BJ (cell line): ENCODE measurements around the gene ARID3B. TPM values are rescaled to one million over a fixed set of nuclear protein-coding genes. Genes with fewer than 3 reads are reported as not detected.

ENCODE experiments used
- CTCF ChIA-PET: fragments of 350-600 bp; formaldehyde crosslinking; extraction: SDS; loops from one replicate; lab custom pipeline; 2021; ENCODE audit warnings: antibody characterized with exemption, inconsistent platforms; lab: Yijun Ruan, JAX
- POLR2A ChIA-PET: fragments of 300-600 bp; sonication (Branson Sonifier 250); formaldehyde crosslinking; extraction: SDS; loops from one replicate; lab custom pipeline; 2021; ENCODE audit warnings: antibody characterized with exemption; lab: Charles Lee
- DNase-seq: peaks from one replicate; pipeline ENCODE4 v3.0.0-alpha.2; 2011; ENCODE audit warnings: low read depth
- H3K27me3 ChIP-seq: 2 replicates; pipeline ENCODE4 v1.6.0; 2011; ENCODE audit warnings: low read length; ENCODE audit not compliant: control insufficient read depth, insufficient read depth
- H3K36me3 ChIP-seq: 2 replicates; pipeline ENCODE4 v1.5.1; 2011; ENCODE audit warnings: low read length; ENCODE audit not compliant: control insufficient read depth, insufficient read depth
- H3K4me3 ChIP-seq: 2 replicates; pipeline ENCODE4 v1.5.1; 2011; ENCODE audit warnings: low read depth, mild to moderate bottlenecking, control low read depth, low read length
- CTCF ChIP-seq: IDR thresholded peaks from 2 replicates; pipeline ENCODE4 v1.5.1; 2011; ENCODE audit warnings: low read depth, mild to moderate bottlenecking, control low read depth, inconsistent platforms, low read length, moderate library complexity; ENCODE audit not compliant: insufficient read depth
- polyA plus RNA-seq: library from polyadenylated mRNA; depleted of rRNA; stranded (reverse); fragments of >200 nt; gene quantifications from 2 replicates; pipeline ENCODE4 v1.2.3, GENCODE V29; 2011

ARID3B gene
- polyA plus RNA-seq, 1 experiment = 1.5 TPM

- CTCF ChIA-PET = interaction anchor here (1.1 kb wide), 1 partner anchor 13 kb away, joined by 5 read pairs; no protein-coding TSS in a partner anchor
- no peak overlapping the region for H3K4me3 ChIP-seq
- TF ChIP-seq CTCF = no peak
- POLR2A ChIA-PET = no interaction called here
- DNase-seq = no peak
- no peaks in the 10 kb centered on the region for H3K36me3 ChIP-seq
- no peaks in the 10 kb centered on the region for H3K27me3 ChIP-seq
Measured at GRCh38 chr15:74502301-74502700, 38.7 kb upstream of the ARID3B start.

DNA sequence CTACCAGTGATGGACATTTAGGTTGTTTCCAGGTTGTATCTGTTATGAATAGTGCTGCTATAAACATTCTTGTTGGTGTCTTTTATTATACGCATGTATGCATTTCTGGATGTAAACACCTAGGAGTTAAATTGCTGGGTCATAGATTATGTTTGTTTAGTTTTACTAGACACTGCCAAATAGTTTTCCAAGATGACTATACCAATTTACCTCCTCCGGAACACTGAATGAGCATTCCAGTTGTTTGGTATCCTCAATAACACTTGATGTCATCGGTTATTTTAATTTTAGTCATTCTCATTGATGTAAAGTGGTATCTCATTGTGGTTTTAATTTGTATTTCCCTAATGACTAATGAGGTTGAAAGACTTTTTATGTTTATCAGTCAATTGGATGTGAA lies 36.6 kb upstream of the ARID3B start:
- Histone ChIP-seq H3K36me3 (no peaks in the 10 kb centered on the region), H3K4me3 (no peak overlapping the region), H3K27me3 (no peaks in the 10 kb centered on the region)
- no peak for DNase-seq
- CTCF ChIA-PET = no interaction called here
- POLR2A ChIA-PET = no interaction called here
- no peak for TF ChIP-seq CTCF

GRCh38 chr15:74504836-74505235 lies 36.2 kb upstream of the ARID3B start:
- DNase-seq = no peak
- CTCF ChIA-PET = no interaction called here
- POLR2A ChIA-PET = no interaction called here

GRCh38 chr15:74505837-74506514 lies 35.0 kb upstream of the ARID3B start:
- no peak for TF ChIP-seq CTCF
- no peaks in the 10 kb centered on the region for H3K27me3 ChIP-seq
- CTCF ChIA-PET = interaction anchor here (1.1 kb wide), 1 partner anchor 10 kb away, joined by 3 read pairs; no protein-coding TSS in a partner anchor
- no peaks in the 10 kb centered on the region for H3K36me3 ChIP-seq
- POLR2A ChIA-PET = no interaction called here
- DNase-seq = no peak
- no peak overlapping the region for H3K4me3 ChIP-seq

More at GRCh38 chr15:74504836-74505235, 36.2 kb upstream of the ARID3B start:
- H3K27me3 ChIP-seq = no peaks in the 10 kb centered on the region
- H3K36me3 ChIP-seq = no peaks in the 10 kb centered on the region
- no peak overlapping the region for H3K4me3 ChIP-seq
- TF ChIP-seq CTCF = no peak

DNA sequence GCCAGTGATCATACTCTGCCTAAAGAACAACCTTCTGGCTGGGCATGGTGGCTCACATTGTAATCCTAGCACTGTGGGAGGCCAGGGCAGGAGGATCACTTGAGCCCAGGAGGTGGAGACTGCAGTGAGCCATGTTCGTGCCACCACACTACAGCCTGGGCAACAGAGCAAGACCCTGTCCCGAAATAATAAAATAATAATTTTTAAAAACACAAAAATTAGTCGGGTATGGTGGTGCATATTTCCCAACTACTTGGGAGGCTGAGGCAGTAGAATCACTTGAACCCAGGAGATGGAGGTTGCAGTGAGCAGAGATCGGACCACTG lies 34.5 kb upstream of the ARID3B start:
- no peak for DNase-seq
- Histone ChIP-seq H3K4me3 (no peak overlapping the region), H3K27me3 (no peaks in the 10 kb centered on the region), H3K36me3 (no peaks in the 10 kb centered on the region)
- ChIA-PET POLR2A (no interaction called here), CTCF (interaction anchor here (1.1 kb wide), 1 partner anchor 11 kb away, joined by 3 read pairs; no protein-coding TSS in a partner anchor)
- TF ChIP-seq CTCF = no peak
